ENCODE measurements around the gene SEC31A. TPM values are rescaled to one million over a fixed set of nuclear protein-coding genes. Genes with fewer than 3 reads are reported as not detected.
"Not testable (repeated sequence)": the region's sequence is repeated elsewhere in the genome, so short reads cannot be mapped to it uniquely, and the experiment has no call there.

The SEC31A gene
- polyA plus RNA-seq, 4 donors = 215 to 265 (median 252) TPM

DNA sequence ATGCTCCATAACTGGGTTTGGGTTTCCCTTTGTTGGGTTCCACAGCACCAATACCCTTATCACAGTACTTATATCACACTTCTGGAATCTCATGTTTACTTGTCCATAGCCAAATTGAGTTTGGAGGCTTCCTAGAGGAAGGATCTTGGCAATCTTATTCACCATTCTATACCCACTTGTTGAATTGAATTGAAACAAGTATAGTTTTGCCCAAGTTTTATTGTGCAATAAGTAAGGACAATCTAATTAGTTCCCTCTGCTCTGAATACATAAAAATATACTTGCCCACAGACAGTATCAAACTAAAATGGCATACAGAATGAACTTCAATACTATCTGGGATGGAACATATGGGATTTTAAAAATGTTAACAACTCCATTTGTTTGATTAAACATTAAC, 40.3 kb downstream of the SEC31A start:
- no peak for DNase-seq (ENCODE audit: low read depth in 4 of 4, low spot score in 3 of 4)

DNA sequence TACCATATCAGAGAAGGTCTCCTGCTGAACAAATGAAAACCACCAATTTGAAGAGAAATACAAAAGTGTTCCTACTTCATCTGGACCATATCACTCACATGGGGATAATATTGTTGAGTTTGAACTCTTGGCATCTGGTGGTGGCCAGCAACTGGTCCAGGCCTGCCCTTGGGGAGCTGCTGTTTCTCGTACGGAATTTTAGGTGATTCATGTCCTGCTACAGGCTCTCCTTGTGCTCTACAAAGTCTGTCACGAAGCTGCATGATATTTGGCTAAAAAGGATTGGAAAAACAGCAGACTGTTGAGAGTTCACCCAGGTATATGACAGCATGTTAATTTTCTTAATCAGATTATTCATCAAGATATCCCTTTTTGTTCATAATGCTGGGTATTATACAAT, 42.2 kb downstream of the SEC31A start:
- no peak for DNase-seq (ENCODE audit: low read depth in 4 of 4, low spot score in 3 of 4)

DNA sequence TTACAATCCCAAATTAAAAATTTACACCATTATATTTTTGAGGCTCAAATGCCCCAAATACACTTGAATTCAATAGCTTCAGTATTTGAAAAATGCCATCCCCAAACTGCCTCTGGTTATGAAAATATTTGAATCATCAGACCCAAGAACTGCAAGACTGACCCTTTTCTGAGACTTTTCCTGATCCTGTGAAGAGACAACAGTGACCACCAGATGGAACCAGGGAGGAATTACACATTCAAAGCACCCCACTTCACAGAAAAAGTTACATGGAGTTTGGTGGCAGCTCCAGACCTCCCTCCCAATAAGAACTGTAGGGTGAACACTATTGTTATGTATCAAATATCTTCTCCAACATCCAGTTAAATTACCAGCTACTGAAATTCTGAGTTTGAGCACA, 48.4 kb downstream of the SEC31A start:
- DNase-seq (ENCODE audit: low read depth in 4 of 4, low spot score in 3 of 4) = no peak

DNA sequence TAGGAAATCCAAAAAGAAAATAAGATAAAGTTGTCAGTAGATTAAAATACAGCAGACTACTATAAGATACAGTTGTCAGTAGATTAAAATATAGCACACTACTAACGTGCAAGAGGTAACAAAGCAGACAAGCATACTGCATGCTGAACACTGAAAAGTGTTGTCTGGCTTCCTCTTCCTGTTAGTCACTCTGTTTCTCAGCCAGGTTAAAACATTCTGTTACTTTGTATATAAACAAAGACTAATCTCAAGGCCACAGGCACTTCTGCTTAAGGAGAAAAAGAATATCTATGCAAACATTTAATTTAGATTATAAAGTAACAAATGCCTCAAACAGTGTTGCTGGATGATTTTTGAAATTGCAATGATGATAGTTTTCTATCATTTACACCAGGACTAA, 51.3 kb downstream of the SEC31A start:
- DNase-seq (ENCODE audit: low read depth in 4 of 4, low spot score in 3 of 4) = no peak

DNA sequence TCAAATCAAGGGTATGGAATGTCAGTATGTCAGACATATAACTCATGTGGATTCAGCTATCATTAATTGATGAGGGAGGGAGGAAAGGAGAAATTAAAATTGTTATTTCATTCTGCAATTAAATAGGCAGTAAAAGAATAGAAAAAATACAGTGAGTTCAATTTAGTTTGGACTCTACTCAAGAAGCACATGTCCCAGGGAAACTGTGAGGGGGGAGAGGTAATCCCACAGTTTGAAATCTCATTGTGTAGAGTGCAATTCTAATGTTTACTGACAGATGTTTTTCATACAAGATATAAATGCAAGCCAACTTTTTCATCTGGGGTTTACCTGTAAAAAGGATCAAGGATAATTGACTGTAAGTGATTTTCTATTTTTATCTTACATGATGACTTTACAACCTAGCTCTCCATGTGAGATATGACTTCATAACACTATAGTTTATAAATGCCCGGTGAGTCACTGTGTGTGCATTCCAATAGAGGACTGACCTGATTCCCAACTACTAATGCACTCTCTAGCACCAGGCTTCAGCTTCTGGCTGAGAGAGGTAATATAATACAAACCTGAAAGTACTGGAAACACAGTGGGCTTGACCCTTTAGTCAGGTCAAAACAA, 57.1 kb downstream of the SEC31A start:
- no peak for DNase-seq (ENCODE audit: low read depth in 4 of 4, low spot score in 3 of 4)

DNA sequence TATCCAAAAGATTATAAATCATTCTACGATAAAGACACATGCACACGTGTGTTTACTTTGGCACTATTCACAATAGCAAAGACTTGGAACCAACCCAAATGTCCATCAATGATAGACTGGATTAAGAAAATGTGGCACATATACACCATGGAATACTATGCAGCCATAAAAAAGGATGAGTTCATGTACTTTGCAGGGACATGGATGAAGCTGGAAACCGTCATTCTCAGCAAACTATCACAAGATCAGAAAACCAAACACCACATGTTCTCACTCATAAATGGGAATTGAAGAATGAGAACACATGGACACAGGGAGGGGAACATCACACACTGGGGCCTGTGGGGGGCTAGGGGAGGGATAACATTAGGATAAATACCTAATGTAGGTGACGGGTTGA, 57.9 kb downstream of the SEC31A start:
- not testable (repeated sequence) for DNase-seq (ENCODE audit: low read depth in 4 of 4, low spot score in 3 of 4)

DNA sequence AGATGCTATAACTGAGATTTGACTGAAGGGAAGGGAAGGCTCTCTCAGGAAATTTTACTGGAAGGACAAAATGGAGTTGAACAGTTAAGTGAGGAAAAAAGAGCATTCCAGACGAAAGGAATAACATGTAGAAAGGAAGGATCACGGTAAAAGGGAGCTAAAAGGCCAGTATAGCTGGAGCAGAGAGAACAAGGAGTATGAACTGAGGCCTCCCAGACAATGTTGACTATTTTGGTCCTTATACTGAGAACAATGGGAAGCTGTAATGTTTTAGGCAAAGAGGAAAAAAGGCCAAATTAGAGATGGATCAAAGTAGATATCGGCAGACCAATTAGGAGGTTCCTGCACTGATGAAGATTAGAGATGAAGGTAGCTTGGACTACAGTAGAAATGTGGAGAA, 65.5 kb downstream of the SEC31A start:
- DNase-seq (ENCODE audit: low read depth in 4 of 4, low spot score in 3 of 4) = no peak

DNA sequence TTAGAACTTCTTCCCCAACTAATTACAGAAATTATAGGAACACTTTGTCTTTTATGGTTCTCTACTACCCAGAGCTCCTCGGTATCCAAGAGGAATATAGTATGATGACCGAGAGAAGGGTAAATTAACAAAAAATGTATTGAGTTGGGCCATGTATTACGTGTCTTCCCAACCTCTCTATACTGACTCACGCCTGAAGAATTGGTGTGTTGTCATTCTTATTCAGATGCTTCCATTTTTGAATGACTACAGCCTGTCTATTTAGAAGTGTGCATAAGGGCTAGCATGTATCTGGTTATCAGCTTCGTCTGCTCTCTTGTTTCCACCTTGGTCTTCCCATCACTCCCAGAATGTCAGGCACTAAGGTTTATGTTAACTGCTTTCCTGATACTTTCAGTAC, 67.9 kb downstream of the SEC31A start:
- DNase-seq (ENCODE audit: low read depth in 4 of 4, low spot score in 3 of 4) = no peak

DNA sequence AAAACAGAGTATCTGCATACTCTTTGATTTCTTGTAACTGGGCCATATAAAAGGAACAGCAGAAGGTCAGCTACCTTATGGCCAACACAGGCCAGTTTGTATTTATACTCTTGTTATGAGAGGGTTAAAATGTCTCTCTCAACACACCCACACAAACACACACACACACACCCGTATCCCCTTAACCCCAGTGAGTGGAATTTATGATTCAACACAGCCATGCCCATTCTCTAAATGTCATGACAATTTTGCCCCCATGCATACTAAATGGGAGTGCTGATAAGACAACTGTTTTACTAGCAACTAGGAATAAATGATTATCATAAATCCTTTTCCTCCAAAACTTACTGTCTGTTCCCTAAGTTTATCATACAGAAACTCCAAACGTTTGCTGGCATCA, 70.3 kb downstream of the SEC31A start:
- no peak for DNase-seq (ENCODE audit: low read depth in 4 of 4, low spot score in 3 of 4)

DNA sequence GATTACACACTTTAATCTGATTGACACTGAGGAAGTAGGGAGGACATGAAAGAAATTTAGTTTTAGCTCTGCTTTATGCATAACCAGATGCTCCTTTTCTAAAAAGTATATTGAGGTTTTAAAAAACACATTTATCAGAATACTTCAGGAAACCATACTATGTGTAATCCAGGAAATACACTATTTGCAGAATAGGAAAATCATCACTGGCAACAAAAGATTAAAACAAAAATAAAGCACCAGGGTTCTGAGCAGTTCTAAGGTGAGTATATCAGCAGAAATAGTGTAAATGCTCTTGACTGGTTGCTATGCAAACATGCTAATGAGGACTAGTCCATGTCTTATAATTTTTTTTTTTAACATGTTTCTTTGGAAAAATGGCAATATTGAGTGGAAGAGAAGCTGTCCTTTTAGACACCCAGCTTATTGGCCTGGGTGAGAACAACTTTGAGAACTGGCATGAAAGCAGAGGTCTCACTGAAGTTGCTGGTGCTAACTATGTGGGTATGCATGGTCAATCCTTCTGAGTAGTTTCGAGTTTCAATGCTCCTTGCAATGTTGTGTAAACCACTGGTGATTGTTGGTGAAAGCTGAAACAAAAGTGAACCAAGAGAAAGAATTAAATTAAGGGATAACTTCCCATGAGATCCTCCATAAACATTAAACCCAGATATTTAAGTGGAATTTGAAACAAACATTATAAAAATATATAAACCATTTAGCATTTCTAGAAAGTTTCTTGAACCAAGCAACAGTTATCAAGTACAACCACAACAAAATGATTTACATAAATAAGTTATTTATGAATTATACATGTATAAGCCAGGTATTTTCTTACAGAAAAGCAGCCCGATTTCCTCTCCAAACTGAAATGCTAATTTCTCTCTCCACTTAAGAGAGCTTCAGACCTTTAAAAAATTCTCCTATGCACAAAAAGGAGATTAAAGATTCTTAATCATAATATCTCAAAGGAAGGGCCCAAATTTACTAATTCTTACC, 72.0 kb downstream of the SEC31A start:
- DNase-seq (ENCODE audit: low read depth in 4 of 4, low spot score in 3 of 4) = no peak

DNA sequence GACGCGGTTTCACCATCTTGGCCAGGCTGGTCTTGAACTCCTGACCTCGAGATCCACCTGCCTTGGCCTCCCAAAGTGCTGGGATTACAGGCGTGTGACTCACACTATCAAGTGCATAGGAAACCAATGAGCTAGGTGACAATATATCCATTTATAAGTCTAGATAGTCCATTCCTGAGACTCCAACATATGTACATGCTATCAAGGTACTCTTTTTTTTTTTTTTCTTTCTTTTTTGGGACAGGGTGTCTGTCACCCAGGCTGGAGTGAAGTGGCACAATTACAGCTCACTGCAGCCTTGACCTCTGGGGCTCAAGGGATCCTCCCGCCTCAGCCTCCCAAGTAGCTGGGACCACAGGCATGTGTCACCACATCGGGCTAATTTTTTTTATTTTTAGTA, 74.1 kb downstream of the SEC31A start:
- not testable (repeated sequence) for DNase-seq (ENCODE audit: low read depth in 4 of 4, low spot score in 3 of 4)

DNA sequence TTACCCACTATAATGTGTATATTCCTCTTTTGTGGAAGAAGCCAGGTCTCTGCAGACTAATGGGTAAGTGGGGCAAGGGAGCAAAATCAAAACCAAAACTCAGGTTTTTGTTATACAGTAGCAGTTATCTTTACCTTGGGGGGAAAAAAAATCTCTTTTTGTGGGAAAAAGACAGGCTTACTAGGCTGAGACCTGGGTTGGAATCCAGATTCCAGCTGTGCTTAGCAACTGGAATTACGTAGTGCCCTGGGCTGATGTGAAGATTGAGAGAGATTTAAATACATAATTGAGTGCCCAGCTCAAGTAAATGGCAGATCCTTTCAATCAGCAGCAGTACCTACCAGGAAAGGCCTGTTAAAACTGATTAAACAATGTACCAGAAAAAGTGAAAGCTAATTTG, 76.9 kb downstream of the SEC31A start:
- DNase-seq (ENCODE audit: low read depth in 4 of 4, low spot score in 3 of 4) = no peak

DNA sequence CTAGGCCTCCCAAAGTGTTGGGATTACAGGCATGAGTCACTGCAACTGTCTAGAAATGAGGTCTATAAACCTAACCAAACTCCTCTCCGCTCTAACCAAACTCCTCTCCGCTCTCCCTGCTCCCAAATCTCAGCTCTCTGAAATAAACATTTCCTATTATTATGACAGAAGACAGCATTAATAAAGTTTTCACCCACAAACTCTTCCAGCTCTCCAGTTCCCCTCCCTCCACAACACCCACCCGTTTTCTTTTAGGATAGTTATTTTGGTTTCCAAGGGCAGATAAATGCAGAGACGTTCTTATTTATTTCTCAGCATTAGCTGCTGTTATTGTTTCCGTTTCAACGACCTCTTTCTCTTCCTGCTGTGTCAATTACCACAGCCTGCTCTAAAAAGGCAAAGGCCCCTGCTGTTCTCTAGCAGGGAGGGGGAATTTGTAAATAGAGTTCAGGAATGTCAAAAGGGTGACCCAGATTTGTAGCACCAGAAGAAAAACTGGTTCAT, 79.1 kb downstream of the SEC31A start:
- DNase-seq (ENCODE audit: low read depth in 4 of 4, low spot score in 3 of 4) = peak in 1 of 4 donors; percentile 12

DNA sequence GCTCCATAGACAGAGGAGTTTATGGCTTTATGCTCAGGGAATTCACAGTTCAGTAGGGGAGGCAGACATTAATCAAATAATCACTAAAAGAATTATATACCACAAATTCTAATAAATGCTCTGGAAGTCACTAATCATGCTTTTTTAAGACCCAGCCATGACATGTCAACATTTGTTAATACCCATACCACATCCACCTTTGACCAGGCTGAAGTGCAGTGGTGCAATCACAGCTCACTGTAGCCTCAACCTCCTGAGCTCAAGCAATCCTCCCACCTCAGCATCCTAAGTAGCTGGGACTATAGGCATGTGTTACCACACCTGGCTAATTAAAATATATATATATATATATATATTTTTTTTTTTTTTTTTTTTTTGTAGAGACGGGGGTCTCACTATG, 79.6 kb downstream of the SEC31A start:
- DNase-seq (ENCODE audit: low read depth in 4 of 4, low spot score in 3 of 4) = no peak

DNA sequence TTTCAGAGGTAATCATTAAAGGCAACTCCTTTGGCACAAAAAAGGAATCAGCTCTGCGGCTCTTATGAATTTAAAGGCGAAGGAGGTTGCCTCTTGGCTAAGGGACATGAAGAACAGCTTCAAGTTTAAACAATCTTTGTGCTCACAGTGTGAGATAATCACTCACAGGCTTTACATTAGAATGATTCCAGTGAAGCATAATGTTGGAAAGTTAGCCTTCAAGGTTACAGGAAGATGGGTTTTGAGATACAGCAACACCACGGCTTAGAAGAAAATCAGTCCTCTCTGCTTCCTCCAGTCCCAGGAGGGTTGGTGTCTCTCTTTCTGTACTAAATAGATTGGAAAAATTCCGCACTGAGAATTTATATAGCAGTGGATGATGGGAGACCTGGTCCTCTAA, 80.8 kb downstream of the SEC31A start:
- DNase-seq (ENCODE audit: low read depth in 4 of 4, low spot score in 3 of 4) = no peak

DNA sequence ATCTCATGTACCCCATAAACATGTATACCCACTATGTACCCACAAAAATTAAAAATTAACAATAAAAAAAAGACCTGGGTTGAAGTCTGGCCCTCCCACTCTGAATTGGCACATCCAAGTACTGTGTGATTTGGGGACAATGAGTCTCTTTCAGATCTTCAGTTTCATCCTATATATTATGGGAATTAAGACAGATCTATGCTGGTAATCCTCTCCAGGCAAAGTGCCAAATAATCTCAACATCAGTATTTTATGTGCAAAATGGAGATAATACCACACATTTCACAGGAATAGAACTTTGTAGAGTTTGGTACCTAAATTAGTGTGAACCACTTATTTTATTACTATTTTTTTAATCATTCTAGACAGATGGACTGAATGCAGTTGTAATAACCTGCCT, 81.3 kb downstream of the SEC31A start:
- no peak for DNase-seq (ENCODE audit: low read depth in 4 of 4, low spot score in 3 of 4)

DNA sequence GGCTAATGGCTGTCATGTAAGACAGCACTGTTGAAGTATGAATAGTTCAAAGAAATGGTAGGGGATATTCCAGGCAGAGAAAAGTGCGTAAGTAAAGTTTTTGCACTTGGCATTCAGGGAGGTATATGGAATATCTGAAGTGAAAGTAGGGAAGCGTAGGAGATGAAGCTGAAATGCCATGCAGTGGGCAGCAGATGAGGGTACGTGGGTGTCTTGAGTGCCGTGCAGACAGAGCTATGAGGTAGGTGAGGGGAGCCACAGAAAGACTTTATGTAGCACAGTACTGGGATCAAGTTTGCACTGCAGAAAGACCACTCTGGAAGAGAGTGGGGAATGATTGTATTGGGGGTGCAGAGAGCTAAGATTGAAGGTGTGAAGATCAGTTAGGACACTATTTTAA, 87.2 kb downstream of the SEC31A start:
- no peak for DNase-seq (ENCODE audit: low read depth in 4 of 4, low spot score in 3 of 4)

DNA sequence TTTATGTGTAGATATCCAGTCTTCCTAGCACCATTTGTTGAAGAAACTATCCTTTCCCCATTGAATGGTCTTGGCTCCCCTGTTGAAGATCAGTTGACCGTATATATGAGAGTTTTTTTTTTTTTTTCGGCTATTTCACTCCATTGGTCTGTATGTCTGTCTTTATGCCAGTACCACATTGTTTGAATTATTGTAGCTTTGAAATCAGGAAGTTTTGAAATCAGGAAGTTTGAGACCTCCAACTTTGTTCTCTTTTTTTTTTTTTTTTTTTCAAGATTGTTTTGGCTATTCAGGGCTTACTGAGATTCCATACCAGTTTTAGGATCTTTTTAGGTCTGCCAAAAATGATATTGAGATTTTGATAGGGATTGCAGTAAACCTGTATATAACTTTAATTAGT, 88.0 kb downstream of the SEC31A start:
- no peak for DNase-seq (ENCODE audit: low read depth in 4 of 4, low spot score in 3 of 4)

DNA sequence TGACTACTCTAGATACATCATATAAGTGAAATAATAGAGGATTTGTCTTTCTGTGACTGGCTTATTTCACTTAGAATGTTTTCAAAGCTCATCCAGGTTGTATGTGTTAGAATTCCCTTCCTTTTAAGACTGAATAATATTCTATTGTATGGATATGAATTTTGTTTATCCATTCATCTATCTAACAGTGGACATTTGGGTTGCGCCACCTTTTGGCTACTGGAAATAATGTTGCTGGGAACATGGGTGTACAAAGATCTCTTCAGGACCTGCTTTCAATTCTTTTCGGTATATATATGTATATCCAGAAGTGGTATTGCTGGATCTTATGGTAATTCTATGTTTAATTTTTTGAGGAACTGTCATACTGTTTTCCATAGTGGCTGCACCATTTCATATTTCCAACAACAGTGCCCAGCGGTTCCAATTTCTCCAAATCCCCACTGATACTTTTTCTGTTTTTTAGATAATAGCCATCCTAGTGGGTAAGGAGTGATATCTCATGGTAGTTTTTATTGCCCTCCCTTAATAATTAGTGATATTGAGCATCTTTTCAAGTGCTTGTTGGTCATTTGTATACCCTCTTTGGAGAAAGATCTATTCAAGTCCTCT, 88.9 kb downstream of the SEC31A start:
- DNase-seq (ENCODE audit: low read depth in 4 of 4, low spot score in 3 of 4) = no peak

DNA sequence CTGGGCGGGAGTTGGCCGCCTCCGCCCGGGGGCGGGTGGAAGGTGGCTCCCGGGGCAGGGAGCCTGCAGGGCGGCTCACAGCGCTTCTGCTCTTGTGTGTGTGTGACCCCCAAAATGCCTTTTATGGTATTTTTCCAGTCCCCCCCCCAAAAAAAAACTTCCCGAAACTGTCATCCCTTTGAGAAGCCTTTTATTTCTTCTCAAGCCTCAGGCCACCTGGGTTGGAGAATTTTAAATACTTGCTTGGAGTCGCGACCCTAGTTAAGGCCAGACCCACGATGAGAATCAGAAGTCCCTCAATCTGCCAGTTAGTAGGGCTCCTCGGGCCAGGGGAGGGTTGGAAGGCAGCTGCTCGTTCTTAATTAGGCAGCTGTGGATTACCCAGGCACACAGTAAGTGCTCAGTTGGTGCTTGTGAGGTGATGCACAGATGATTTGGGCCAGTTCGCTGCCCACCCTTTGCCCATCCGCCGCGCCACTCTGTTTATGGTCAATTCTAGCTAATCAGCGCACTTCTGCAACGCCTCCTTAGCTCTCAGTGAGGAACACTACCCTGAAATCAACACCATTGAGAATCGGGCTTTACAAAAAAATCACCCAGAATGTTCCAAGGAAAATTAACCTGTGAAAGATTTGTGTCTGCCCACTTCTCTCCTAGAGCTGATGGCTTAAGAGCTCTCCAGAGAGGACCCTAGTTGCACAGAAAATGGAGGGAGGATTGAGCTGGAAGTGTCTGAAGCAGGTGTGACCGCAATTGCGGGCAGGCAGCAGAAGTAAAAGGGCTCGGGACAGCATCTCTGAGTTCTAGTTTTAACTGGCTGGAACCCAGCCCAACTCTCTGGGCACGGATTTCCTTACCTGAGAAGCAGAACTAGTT, 91.7 kb downstream of the SEC31A start:
- no peak for DNase-seq (ENCODE audit: low read depth in 4 of 4, low spot score in 3 of 4)

Data from right renal pelvis (tissue), 4 donors.